Measurements from ENCODE around the gene SMIM32.

DNA sequence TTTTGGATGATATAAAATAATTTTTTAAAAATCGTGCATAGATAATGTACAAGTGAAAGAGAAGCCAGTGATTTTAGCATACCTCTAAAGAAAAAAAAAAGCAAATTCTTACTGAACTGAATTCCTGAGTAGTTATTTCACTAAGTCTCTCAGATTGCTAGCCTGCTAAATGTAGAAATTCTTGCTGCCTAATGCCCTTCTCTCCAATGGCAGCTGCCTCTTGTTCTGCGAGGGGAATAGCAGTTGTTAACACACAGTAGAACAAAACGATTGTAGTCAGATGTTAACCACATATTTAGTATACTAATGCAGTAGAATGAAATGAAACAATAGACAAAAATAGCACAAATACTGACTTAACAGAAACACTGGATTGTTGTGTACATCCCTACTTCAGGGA, 33.5 kb downstream of the SMIM32 start:
- TF ChIP-seq NFRKB (IDR thresholded peaks at IDR 0.05) (no peak), L3MBTL2 (conservative IDR thresholded peaks at IDR 0.05) (no peak), SUZ12 (IDR thresholded peaks at IDR 0.05) (no peak), HDGF (IDR thresholded peaks at IDR 0.05; ENCODE audit: borderline replicate concordance) (no peak), ELF4 (IDR thresholded peaks at IDR 0.05) (no peak), SP1 (IDR thresholded peaks at IDR 0.05) (no peak), TARDBP (IDR thresholded peaks at IDR 0.05) (no peak), FOXK2 (IDR thresholded peaks at IDR 0.05) (no peak), CTBP1 (IDR thresholded peaks at IDR 0.05; ENCODE audit: borderline replicate concordance) (no peak), ZNF384 (IDR thresholded peaks at IDR 0.05) (no peak)

Data from HEK293T (cell line).